SK-N-SH treated with all-trans-retinoic acid at 6 μM for 48 hours (cell line): ENCODE measurements around the gene ODAD2.

Experiments used
- ATAC-seq: fragments of 200-7000 bp; cut with Tn5 transposase; 3 replicates; pipeline ENCODE4 v1.9.1; 2020; ENCODE audit warnings: mild to moderate bottlenecking, moderate library complexity
- ARNTL ChIP-seq: fragments of 450-650 bp; formaldehyde crosslinking; IDR thresholded peaks from 2 replicates; pipeline ENCODE4 v1.5.0; 2020; ENCODE audit warnings: low read depth, mild to moderate bottlenecking, moderate library complexity, borderline replicate concordance
- BACH2 ChIP-seq: fragments of 250-450 bp; sonication (Bioruptor Pico); IDR thresholded peaks from 2 replicates; pipeline ENCODE4 v1.9.0; 2021; ENCODE audit warnings: mild to moderate bottlenecking, borderline replicate concordance
- CSDC2 ChIP-seq: fragments of 250-450 bp; sonication (Bioruptor Pico); IDR thresholded peaks from 2 replicates; pipeline ENCODE4 v1.5.0; 2020; ENCODE audit warnings: mild to moderate bottlenecking, moderate library complexity
- ESRRG ChIP-seq: fragments of 250-450 bp; sonication (Bioruptor Pico); IDR thresholded peaks from 2 replicates; pipeline ENCODE4 v1.6.1; 2021; ENCODE audit warnings: mild to moderate bottlenecking
- GLIS3 ChIP-seq: fragments of 250-450 bp; sonication (Bioruptor Pico); IDR thresholded peaks from 2 replicates; pipeline ENCODE4 v1.5.0; 2020; ENCODE audit warnings: mild to moderate bottlenecking, moderate library complexity
- ISL1 ChIP-seq: fragments of 250-450 bp; sonication (Bioruptor Pico); IDR thresholded peaks from 2 replicates; pipeline ENCODE4 v2.1.2; 2022; ENCODE audit warnings: mild to moderate bottlenecking, moderate library complexity
- OSR1 ChIP-seq: fragments of 250-450 bp; sonication (Bioruptor Pico); IDR thresholded peaks from 2 replicates; pipeline ENCODE4 v1.8.0; 2022; ENCODE audit warnings: moderate library complexity, mild to moderate bottlenecking, inconsistent platforms
- PPARA ChIP-seq: fragments of 250-450 bp; sonication (Bioruptor Pico); IDR thresholded peaks from 2 replicates; pipeline ENCODE4 v1.5.0; 2020; ENCODE audit warnings: mild to moderate bottlenecking, borderline replicate concordance
- RARB ChIP-seq: fragments of 250-450 bp; sonication (Bioruptor Pico); IDR thresholded peaks from 2 replicates; pipeline ENCODE4 v1.8.0; 2021; ENCODE audit warnings: mild to moderate bottlenecking, moderate library complexity
- SNAI2 ChIP-seq: fragments of 250-450 bp; sonication (Bioruptor Pico); IDR thresholded peaks from 2 replicates; pipeline ENCODE4 v1.5.0; 2020; ENCODE audit warnings: mild to moderate bottlenecking, moderate library complexity
- TCF4 ChIP-seq: fragments of 250-450 bp; sonication (Bioruptor Pico); IDR thresholded peaks from 2 replicates; pipeline ENCODE4 v1.8.0; 2021; ENCODE audit warnings: mild to moderate bottlenecking, moderate library complexity, borderline replicate concordance
- TOX ChIP-seq: fragments of 250-450 bp; sonication (Bioruptor Pico); IDR thresholded peaks from 2 replicates; pipeline ENCODE4 v1.8.0; 2021; ENCODE audit warnings: mild to moderate bottlenecking, moderate library complexity, borderline replicate concordance
- TSHZ2 ChIP-seq: fragments of 250-450 bp; sonication (Bioruptor Pico); IDR thresholded peaks from 2 replicates; pipeline ENCODE4 v1.5.0; 2020; ENCODE audit warnings: mild to moderate bottlenecking, moderate library complexity
- ZC3H10 ChIP-seq: fragments of 250-450 bp; sonication (Bioruptor Pico); IDR thresholded peaks from 2 replicates; pipeline ENCODE4 v1.5.1; 2021; ENCODE audit warnings: mild to moderate bottlenecking, moderate library complexity
- ZFP3 ChIP-seq: fragments of 250-450 bp; sonication (Bioruptor Pico); IDR thresholded peaks from 2 replicates; pipeline ENCODE4 v1.5.0; 2020; ENCODE audit warnings: mild to moderate bottlenecking, moderate library complexity
- ZNF565 ChIP-seq: fragments of 450-650 bp; formaldehyde crosslinking; conservative IDR thresholded peaks from 2 replicates; pipeline ENCODE4 v1.5.0; 2020; ENCODE audit warnings: low read depth, mild to moderate bottlenecking, moderate library complexity
- ZNF8 ChIP-seq: fragments of 450-650 bp; formaldehyde crosslinking; IDR thresholded peaks from 2 replicates; pipeline ENCODE4 v1.5.0; 2020; ENCODE audit warnings: mild to moderate bottlenecking, moderate library complexity
- TF ChIP-seq, protein P1 (sequence below): fragments of 250-450 bp; sonication (Bioruptor Pico); IDR thresholded peaks from 2 replicates; pipeline ENCODE4 v1.5.1; 2020; ENCODE audit warnings: low read depth, mild to moderate bottlenecking, moderate library complexity
- TF ChIP-seq, protein P2 (sequence below): fragments of 250-450 bp; sonication (Bioruptor Pico); IDR thresholded peaks from 2 replicates; pipeline ENCODE4 v1.5.1; 2021; ENCODE audit warnings: mild to moderate bottlenecking, moderate library complexity
- TF ChIP-seq, protein P3 (sequence below): fragments of 250-450 bp; sonication (Bioruptor Pico); IDR thresholded peaks from 2 replicates; pipeline ENCODE4 v1.8.0; 2020; ENCODE audit warnings: mild to moderate bottlenecking, moderate library complexity, borderline replicate concordance
- TF ChIP-seq, protein P4 (sequence below): fragments of 250-450 bp; sonication (Bioruptor Pico); IDR thresholded peaks from 2 replicates; pipeline ENCODE4 v1.8.0; 2021; ENCODE audit warnings: low read depth, mild to moderate bottlenecking, moderate library complexity, borderline replicate concordance

ODAD2 gene

GRCh38 chr10:27838901-27839300 lies 160.0 kb downstream of the ODAD2 start:
- no peak for ATAC-seq
- TF ChIP-seq ZNF8, result no peak
- TF ChIP-seq PPARA (CRISPR knock-in tag), result no peak

DNA sequence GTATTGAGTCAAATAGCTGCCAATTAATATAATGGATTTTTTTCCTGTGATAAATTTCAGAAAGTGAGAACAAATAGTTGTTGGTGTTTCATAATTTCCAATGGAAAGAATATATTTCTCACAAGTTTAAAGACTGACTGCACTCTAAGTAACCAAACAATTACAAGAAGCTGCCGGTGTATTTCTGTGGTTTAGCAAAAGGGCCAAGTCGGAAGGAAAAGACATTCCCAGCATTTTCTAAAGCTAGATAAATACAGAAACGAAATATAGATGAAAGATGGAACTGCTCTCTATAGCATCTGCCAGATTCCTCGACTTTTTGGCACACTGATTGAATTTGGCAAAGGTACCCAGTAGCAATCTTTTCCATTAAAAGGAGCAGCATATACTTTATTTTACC lies 160.5 kb downstream of the ODAD2 start:
- TF ChIP-seq GLIS3 (no peak), TSHZ2 (no peak), BACH2 (no peak), SNAI2 (CRISPR knock-in tag) (no peak), OSR1 (no peak), ZNF8 (no peak), ZNF565 (CRISPR knock-in tag) (no peak), ZFP3 (no peak), CSDC2 (CRISPR knock-in tag) (no peak), PPARA (CRISPR knock-in tag) (no peak), TCF4 (CRISPR knock-in tag) (no peak), TOX (CRISPR knock-in tag) (no peak), ISL1 (no peak), ESRRG (CRISPR knock-in tag) (no peak)
- TF ChIP-seq, protein P1, sequence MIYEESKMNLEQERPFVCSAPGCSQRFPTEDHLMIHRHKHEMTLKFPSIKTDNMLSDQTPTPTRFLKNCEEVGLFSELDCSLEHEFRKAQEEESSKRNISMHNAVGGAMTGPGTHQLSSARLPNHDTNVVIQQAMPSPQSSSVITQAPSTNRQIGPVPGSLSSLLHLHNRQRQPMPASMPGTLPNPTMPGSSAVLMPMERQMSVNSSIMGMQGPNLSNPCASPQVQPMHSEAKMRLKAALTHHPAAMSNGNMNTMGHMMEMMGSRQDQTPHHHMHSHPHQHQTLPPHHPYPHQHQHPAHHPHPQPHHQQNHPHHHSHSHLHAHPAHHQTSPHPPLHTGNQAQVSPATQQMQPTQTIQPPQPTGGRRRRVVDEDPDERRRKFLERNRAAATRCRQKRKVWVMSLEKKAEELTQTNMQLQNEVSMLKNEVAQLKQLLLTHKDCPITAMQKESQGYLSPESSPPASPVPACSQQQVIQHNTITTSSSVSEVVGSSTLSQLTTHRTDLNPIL, result no peak
- TF ChIP-seq, protein P2, sequence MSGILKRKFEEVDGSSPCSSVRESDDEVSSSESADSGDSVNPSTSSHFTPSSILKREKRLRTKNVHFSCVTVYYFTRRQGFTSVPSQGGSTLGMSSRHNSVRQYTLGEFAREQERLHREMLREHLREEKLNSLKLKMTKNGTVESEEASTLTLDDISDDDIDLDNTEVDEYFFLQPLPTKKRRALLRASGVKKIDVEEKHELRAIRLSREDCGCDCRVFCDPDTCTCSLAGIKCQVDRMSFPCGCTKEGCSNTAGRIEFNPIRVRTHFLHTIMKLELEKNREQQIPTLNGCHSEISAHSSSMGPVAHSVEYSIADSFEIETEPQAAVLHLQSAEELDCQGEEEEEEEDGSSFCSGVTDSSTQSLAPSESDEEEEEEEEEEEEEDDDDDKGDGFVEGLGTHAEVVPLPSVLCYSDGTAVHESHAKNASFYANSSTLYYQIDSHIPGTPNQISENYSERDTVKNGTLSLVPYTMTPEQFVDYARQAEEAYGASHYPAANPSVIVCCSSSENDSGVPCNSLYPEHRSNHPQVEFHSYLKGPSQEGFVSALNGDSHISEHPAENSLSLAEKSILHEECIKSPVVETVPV, result no peak
- TF ChIP-seq, protein P3, sequence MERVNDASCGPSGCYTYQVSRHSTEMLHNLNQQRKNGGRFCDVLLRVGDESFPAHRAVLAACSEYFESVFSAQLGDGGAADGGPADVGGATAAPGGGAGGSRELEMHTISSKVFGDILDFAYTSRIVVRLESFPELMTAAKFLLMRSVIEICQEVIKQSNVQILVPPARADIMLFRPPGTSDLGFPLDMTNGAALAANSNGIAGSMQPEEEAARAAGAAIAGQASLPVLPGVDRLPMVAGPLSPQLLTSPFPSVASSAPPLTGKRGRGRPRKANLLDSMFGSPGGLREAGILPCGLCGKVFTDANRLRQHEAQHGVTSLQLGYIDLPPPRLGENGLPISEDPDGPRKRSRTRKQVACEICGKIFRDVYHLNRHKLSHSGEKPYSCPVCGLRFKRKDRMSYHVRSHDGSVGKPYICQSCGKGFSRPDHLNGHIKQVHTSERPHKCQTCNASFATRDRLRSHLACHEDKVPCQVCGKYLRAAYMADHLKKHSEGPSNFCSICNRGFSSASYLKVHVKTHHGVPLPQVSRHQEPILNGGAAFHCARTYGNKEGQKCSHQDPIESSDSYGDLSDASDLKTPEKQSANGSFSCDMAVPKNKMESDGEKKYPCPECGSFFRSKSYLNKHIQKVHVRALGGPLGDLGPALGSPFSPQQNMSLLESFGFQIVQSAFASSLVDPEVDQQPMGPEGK (CRISPR knock-in tag), result no peak
- TF ChIP-seq, protein P4, sequence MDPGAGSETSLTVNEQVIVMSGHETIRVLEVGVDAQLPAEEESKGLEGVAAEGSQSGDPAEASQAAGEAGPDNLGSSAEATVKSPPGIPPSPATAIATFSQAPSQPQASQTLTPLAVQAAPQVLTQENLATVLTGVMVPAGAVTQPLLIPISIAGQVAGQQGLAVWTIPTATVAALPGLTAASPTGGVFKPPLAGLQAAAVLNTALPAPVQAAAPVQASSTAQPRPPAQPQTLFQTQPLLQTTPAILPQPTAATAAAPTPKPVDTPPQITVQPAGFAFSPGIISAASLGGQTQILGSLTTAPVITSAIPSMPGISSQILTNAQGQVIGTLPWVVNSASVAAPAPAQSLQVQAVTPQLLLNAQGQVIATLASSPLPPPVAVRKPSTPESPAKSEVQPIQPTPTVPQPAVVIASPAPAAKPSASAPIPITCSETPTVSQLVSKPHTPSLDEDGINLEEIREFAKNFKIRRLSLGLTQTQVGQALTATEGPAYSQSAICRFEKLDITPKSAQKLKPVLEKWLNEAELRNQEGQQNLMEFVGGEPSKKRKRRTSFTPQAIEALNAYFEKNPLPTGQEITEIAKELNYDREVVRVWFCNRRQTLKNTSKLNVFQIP, result no peak
- ATAC-seq, result no peak

DNA sequence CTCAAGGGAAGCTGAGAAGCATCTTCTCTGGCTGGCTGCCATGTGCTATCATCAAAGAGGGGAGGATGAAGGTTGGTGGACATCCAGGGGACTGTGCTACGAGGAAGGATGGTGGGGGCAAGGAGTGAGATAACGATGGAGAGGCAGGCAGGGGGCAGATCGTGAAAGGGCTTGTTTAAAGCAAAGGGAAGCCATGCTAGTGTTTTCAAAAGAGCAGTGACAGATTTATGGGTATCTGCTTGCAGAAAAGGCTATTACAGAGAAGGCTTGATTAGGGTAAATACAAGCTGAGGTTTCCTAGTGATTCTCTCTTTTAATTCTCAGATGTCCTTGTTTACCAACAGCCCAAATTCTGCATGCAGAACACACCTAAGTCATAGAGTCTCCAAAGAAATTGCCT lies 164.4 kb downstream of the ODAD2 start:
- ATAC-seq, result no peak
- TF ChIP-seq ZFP3 (no peak), PPARA (CRISPR knock-in tag) (no peak), TSHZ2 (no peak), ZNF8 (no peak), TCF4 (CRISPR knock-in tag) (no peak), SNAI2 (CRISPR knock-in tag) (no peak), ARNTL (CRISPR knock-in tag) (no peak), RARB (CRISPR knock-in tag) (no peak), ZC3H10 (CRISPR knock-in tag) (no peak), GLIS3 (no peak), ZNF565 (CRISPR knock-in tag) (no peak)
- TF ChIP-seq, protein P3 (CRISPR knock-in tag), result no peak
- TF ChIP-seq, protein P1, result no peak
